ENCODE data around the gene RAP1A.

RAP1A gene

GRCh38 chr1:111597426-111597825 lies 22.2 kb upstream of the RAP1A start:
- Histone ChIP-seq H3K4me1 (ENCODE audit: low read depth, poor library complexity, severe bottlenecking) (peaks cover 97% of the 10 kb centered on the region), H3K9ac (no peak overlapping the region), H3K4me2 (peak overlapping the region; percentile 80; the same call in 1 of the 2 replicates), H3K4me3 (IDR thresholded peaks at IDR 0.05; ENCODE audit: insufficient read depth, low read depth, low read length) (no peak overlapping the region), H3K36me3 (ENCODE audit: insufficient read depth) (no peaks in the 10 kb centered on the region), H3K79me2 (ENCODE audit: insufficient read depth, low read depth) (no peaks in the 10 kb centered on the region), H2AFZ (ENCODE audit: low read depth) (no peak overlapping the region), H3K27ac (peak overlapping the region; percentile 93; the same call in 1 of the 2 replicates), H3K27me3 (ENCODE audit: insufficient read depth, low read depth) (no peaks in the 10 kb centered on the region), H4K20me1 (ENCODE audit: insufficient read depth) (no peaks in the 10 kb centered on the region)
- TF ChIP-seq, protein P1, sequence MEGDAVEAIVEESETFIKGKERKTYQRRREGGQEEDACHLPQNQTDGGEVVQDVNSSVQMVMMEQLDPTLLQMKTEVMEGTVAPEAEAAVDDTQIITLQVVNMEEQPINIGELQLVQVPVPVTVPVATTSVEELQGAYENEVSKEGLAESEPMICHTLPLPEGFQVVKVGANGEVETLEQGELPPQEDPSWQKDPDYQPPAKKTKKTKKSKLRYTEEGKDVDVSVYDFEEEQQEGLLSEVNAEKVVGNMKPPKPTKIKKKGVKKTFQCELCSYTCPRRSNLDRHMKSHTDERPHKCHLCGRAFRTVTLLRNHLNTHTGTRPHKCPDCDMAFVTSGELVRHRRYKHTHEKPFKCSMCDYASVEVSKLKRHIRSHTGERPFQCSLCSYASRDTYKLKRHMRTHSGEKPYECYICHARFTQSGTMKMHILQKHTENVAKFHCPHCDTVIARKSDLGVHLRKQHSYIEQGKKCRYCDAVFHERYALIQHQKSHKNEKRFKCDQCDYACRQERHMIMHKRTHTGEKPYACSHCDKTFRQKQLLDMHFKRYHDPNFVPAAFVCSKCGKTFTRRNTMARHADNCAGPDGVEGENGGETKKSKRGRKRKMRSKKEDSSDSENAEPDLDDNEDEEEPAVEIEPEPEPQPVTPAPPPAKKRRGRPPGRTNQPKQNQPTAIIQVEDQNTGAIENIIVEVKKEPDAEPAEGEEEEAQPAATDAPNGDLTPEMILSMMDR (conservative IDR thresholded peaks at IDR 0.05; ENCODE audit: low read depth, low read length), result no peak

DNA sequence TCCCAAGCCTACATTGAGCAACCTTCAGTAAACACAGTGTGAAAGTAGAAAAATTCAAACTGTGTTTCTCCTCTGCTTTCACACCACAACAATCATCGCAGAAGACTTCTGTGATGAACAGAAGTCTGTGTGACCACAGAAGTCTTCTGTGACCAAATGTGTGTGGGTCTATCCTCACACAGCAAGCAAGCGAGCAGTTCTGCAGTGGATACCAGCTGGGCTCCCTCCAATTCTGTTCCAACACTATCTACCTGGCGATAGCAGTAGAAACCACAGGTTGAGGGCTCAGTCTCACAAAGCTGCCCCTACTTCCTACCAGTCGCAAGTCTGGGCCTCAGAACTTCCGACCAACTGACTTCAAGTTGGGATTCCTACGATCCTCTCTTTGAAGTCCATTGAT lies 21.0 kb upstream of the RAP1A start:
- Histone ChIP-seq H3K4me1 (ENCODE audit: low read depth, poor library complexity, severe bottlenecking) (peaks cover 97% of the 10 kb centered on the region), H3K4me2 (peak overlapping the region; percentile 80), H4K20me1 (ENCODE audit: insufficient read depth) (no peaks in the 10 kb centered on the region), H3K9ac (no peak overlapping the region; the same call in 1 of the 2 replicates), H3K4me3 (IDR thresholded peaks at IDR 0.05; ENCODE audit: insufficient read depth, low read depth, low read length) (no peak overlapping the region), H3K27ac (peak overlapping the region; percentile 93), H3K79me2 (ENCODE audit: insufficient read depth, low read depth) (no peaks in the 10 kb centered on the region), H3K27me3 (ENCODE audit: insufficient read depth, low read depth) (no peaks in the 10 kb centered on the region), H3K36me3 (ENCODE audit: insufficient read depth) (no peaks in the 10 kb centered on the region), H2AFZ (ENCODE audit: low read depth) (peak overlapping the region; percentile 13; the same call in 1 of the 2 replicates)
- TF ChIP-seq, protein P1 (conservative IDR thresholded peaks at IDR 0.05; ENCODE audit: low read depth, low read length), result no peak

GRCh38 chr1:111599781-111600693 lies 19.6 kb upstream of the RAP1A start:
- peak overlapping the region; percentile 49; the same call in 1 of the 2 replicates for H3K9ac ChIP-seq
- peak overlapping the region; percentile 12; the same call in 1 of the 2 replicates for H2AFZ ChIP-seq (ENCODE audit: low read depth)
- H3K79me2 ChIP-seq (ENCODE audit: insufficient read depth, low read depth), result no peaks in the 10 kb centered on the region
- no peak overlapping the region for H3K4me3 ChIP-seq (IDR thresholded peaks at IDR 0.05; ENCODE audit: insufficient read depth, low read depth, low read length)
- peak overlapping the region; percentile 80 for H3K4me2 ChIP-seq
- peaks cover 97% of the 10 kb centered on the region for H3K4me1 ChIP-seq (ENCODE audit: low read depth, poor library complexity, severe bottlenecking)
- TF ChIP-seq, protein P1 (conservative IDR thresholded peaks at IDR 0.05; ENCODE audit: low read depth, low read length), result no peak
- no peaks in the 10 kb centered on the region for H3K27me3 ChIP-seq (ENCODE audit: insufficient read depth, low read depth)
- no peaks in the 10 kb centered on the region for H3K36me3 ChIP-seq (ENCODE audit: insufficient read depth)
- H4K20me1 ChIP-seq (ENCODE audit: insufficient read depth), result no peaks in the 10 kb centered on the region
- peak overlapping the region; percentile 93 for H3K27ac ChIP-seq

- Histone ChIP-seq H3K27me3 (ENCODE audit: insufficient read depth, low read depth) (no peaks in the 10 kb centered on the region), H3K4me3 (IDR thresholded peaks at IDR 0.05; ENCODE audit: insufficient read depth, low read depth, low read length) (no peak overlapping the region), H3K27ac (peak overlapping the region; percentile 93), H3K4me1 (ENCODE audit: low read depth, poor library complexity, severe bottlenecking) (peaks cover 97% of the 10 kb centered on the region), H4K20me1 (ENCODE audit: insufficient read depth) (no peaks in the 10 kb centered on the region), H3K4me2 (peak overlapping the region; percentile 80; the same call in 1 of the 2 replicates), H2AFZ (ENCODE audit: low read depth) (no peak overlapping the region), H3K79me2 (ENCODE audit: insufficient read depth, low read depth) (no peaks in the 10 kb centered on the region), H3K36me3 (ENCODE audit: insufficient read depth) (no peaks in the 10 kb centered on the region), H3K9ac (peak overlapping the region; percentile 50; the same call in 1 of the 2 replicates)
- TF ChIP-seq, protein P1 (conservative IDR thresholded peaks at IDR 0.05; ENCODE audit: low read depth, low read length), result no peak
Observed at GRCh38 chr1:111600886-111601386, 18.7 kb upstream of the RAP1A start.

Data from KMS-11 (cell line).